ENCODE results near the gene JHY. TPM values are rescaled to one million over a fixed set of nuclear protein-coding genes. Genes with fewer than 3 reads are reported as not detected.

The JHY gene
- total and polyA plus RNA-seq, 9 donors = 1.5 to 3.3 (median 2.0) TPM

- no peaks in the 10 kb centered on the region for H3K9me3 ChIP-seq (replicated peaks; ENCODE audit: control insufficient read depth, low read depth, low read length)
- H3K27ac ChIP-seq (ENCODE audit: low read length) = no peak overlapping the region
- H3K36me3 ChIP-seq (ENCODE audit: control insufficient read depth, insufficient read depth, low read length) = no peaks in the 10 kb centered on the region
- no peak overlapping the region for H3K4me3 ChIP-seq (ENCODE audit: low read length)
- no peaks in the 10 kb centered on the region for H3K27me3 ChIP-seq (ENCODE audit: control insufficient read depth, insufficient read depth, low read length)
- WGBS (ENCODE audit: insufficient coverage) = no CpG with 5 or more reads among the region's 2 CpGs
- peak; percentile 64 for DNase-seq
- no peaks in the 10 kb centered on the region for H3K4me1 ChIP-seq (ENCODE audit: control insufficient read depth, insufficient read depth, low read length)
These were observed 50.9 kb downstream of the JHY start for GRCh38 chr11:122933416-122933815.

GRCh38 chr11:122937983-122938382 lies 55.4 kb downstream of the JHY start:
- no peaks in the 10 kb centered on the region for H3K36me3 ChIP-seq (ENCODE audit: control insufficient read depth, insufficient read depth, low read length)
- H3K27me3 ChIP-seq (ENCODE audit: control insufficient read depth, insufficient read depth, low read length) = no peaks in the 10 kb centered on the region
- H3K27ac ChIP-seq (ENCODE audit: low read length) = no peak overlapping the region
- DNase-seq = no peak
- H3K4me1 ChIP-seq (ENCODE audit: control insufficient read depth, insufficient read depth, low read length) = no peaks in the 10 kb centered on the region
- no peaks in the 10 kb centered on the region for H3K9me3 ChIP-seq (replicated peaks; ENCODE audit: control insufficient read depth, low read depth, low read length)
- no peak overlapping the region for H3K4me3 ChIP-seq (ENCODE audit: low read length)
- no CpG with 5 or more reads among the region's 3 CpGs for WGBS (ENCODE audit: insufficient coverage)

GRCh38 chr11:122938557-122938956 lies 56.0 kb downstream of the JHY start:
- Histone ChIP-seq H3K9me3 (replicated peaks; ENCODE audit: control insufficient read depth, low read depth, low read length) (no peaks in the 10 kb centered on the region), H3K27me3 (ENCODE audit: control insufficient read depth, insufficient read depth, low read length) (no peaks in the 10 kb centered on the region), H3K27ac (ENCODE audit: low read length) (no peak overlapping the region), H3K36me3 (ENCODE audit: control insufficient read depth, insufficient read depth, low read length) (no peaks in the 10 kb centered on the region), H3K4me1 (ENCODE audit: control insufficient read depth, insufficient read depth, low read length) (no peaks in the 10 kb centered on the region), H3K4me3 (ENCODE audit: low read length) (no peak overlapping the region)
- DNase-seq = no peak
- WGBS (ENCODE audit: insufficient coverage) = 95% methylated on average over 2 of the region's 2 CpGs

GRCh38 chr11:122951211-122951610 lies 68.7 kb downstream of the JHY start:
- no peak for DNase-seq
- H3K36me3 ChIP-seq (ENCODE audit: control insufficient read depth, insufficient read depth, low read length) = no peaks in the 10 kb centered on the region
- WGBS (ENCODE audit: insufficient coverage) = 72% methylated on average over 2 of the region's 2 CpGs
- no peaks in the 10 kb centered on the region for H3K9me3 ChIP-seq (replicated peaks; ENCODE audit: control insufficient read depth, low read depth, low read length)
- no peak overlapping the region for H3K4me3 ChIP-seq (ENCODE audit: low read length)
- no peak overlapping the region for H3K27ac ChIP-seq (ENCODE audit: low read length)
- H3K27me3 ChIP-seq (ENCODE audit: control insufficient read depth, insufficient read depth, low read length) = no peaks in the 10 kb centered on the region
- H3K4me1 ChIP-seq (ENCODE audit: control insufficient read depth, insufficient read depth, low read length) = no peaks in the 10 kb centered on the region

- 83% methylated on average over 1 of the region's 4 CpGs for WGBS (ENCODE audit: insufficient coverage)
- no peaks in the 10 kb centered on the region for H3K27me3 ChIP-seq (ENCODE audit: control insufficient read depth, insufficient read depth, low read length)
- H3K4me1 ChIP-seq (ENCODE audit: control insufficient read depth, insufficient read depth, low read length) = no peaks in the 10 kb centered on the region
- no peaks in the 10 kb centered on the region for H3K9me3 ChIP-seq (replicated peaks; ENCODE audit: control insufficient read depth, low read depth, low read length)
- no peaks in the 10 kb centered on the region for H3K36me3 ChIP-seq (ENCODE audit: control insufficient read depth, insufficient read depth, low read length)
- no peak overlapping the region for H3K27ac ChIP-seq (ENCODE audit: low read length)
- H3K4me3 ChIP-seq (ENCODE audit: low read length) = no peak overlapping the region
- no peak for DNase-seq
These were observed 71.9 kb downstream of the JHY start for GRCh38 chr11:122954455-122954854.

GRCh38 chr11:122963961-122964360 lies 81.4 kb downstream of the JHY start:
- no CpG with 5 or more reads among the region's 4 CpGs for WGBS (ENCODE audit: insufficient coverage)
- H3K9me3 ChIP-seq (replicated peaks; ENCODE audit: control insufficient read depth, low read depth, low read length) = no peaks in the 10 kb centered on the region

GRCh38 chr11:122976061-122976733 lies 93.6 kb downstream of the JHY start:
- WGBS (ENCODE audit: insufficient coverage) = 6% methylated on average over 9 of the region's 21 CpGs
- no peak for DNase-seq
- Histone ChIP-seq H3K36me3 (ENCODE audit: control insufficient read depth, insufficient read depth, low read length) (no peaks in the 10 kb centered on the region), H3K9me3 (replicated peaks; ENCODE audit: control insufficient read depth, low read depth, low read length) (no peaks in the 10 kb centered on the region), H3K4me1 (ENCODE audit: control insufficient read depth, insufficient read depth, low read length) (peaks cover 15% of the 10 kb centered on the region), H3K27ac (ENCODE audit: low read length) (no peak overlapping the region), H3K4me3 (ENCODE audit: low read length) (no peak overlapping the region), H3K27me3 (ENCODE audit: control insufficient read depth, insufficient read depth, low read length) (peaks cover 62% of the 10 kb centered on the region)

More at GRCh38 chr11:122963961-122964360, 81.4 kb downstream of the JHY start:
- Histone ChIP-seq H3K27me3 (ENCODE audit: control insufficient read depth, insufficient read depth, low read length) (peaks cover 8% of the 10 kb centered on the region), H3K4me3 (ENCODE audit: low read length) (no peak overlapping the region), H3K36me3 (ENCODE audit: control insufficient read depth, insufficient read depth, low read length) (no peaks in the 10 kb centered on the region), H3K27ac (ENCODE audit: low read length) (no peak overlapping the region), H3K4me1 (ENCODE audit: control insufficient read depth, insufficient read depth, low read length) (no peaks in the 10 kb centered on the region)
- DNase-seq = no peak

- DNase-seq = peak; percentile 16
- Histone ChIP-seq H3K4me3 (ENCODE audit: low read length) (no peak overlapping the region), H3K9me3 (replicated peaks; ENCODE audit: control insufficient read depth, low read depth, low read length) (no peaks in the 10 kb centered on the region), H3K27me3 (ENCODE audit: control insufficient read depth, insufficient read depth, low read length) (peaks cover 67% of the 10 kb centered on the region), H3K27ac (ENCODE audit: low read length) (no peak overlapping the region), H3K36me3 (ENCODE audit: control insufficient read depth, insufficient read depth, low read length) (no peaks in the 10 kb centered on the region), H3K4me1 (ENCODE audit: control insufficient read depth, insufficient read depth, low read length) (peaks cover 17% of the 10 kb centered on the region)
- WGBS (ENCODE audit: insufficient coverage) = 1% methylated on average over 50 of the region's 50 CpGs
These were observed 94.3 kb downstream of the JHY start for GRCh38 chr11:122976734-122977469.

- H3K4me3 ChIP-seq (ENCODE audit: low read length) = no peak overlapping the region
- 4% methylated on average over 40 of the region's 50 CpGs for WGBS (ENCODE audit: insufficient coverage)
- H3K27ac ChIP-seq (ENCODE audit: low read length) = no peak overlapping the region
These were observed 95.1 kb downstream of the JHY start for GRCh38 chr11:122977470-122978298.

GRCh38 chr11:122978299-122978620 lies 95.7 kb downstream of the JHY start:
- peaks cover 75% of the 10 kb centered on the region for H3K27me3 ChIP-seq (ENCODE audit: control insufficient read depth, insufficient read depth, low read length)

More at GRCh38 chr11:122977470-122978298, 95.1 kb downstream of the JHY start:
- Histone ChIP-seq H3K9me3 (replicated peaks; ENCODE audit: control insufficient read depth, low read depth, low read length) (no peaks in the 10 kb centered on the region), H3K4me1 (ENCODE audit: control insufficient read depth, insufficient read depth, low read length) (peaks cover 17% of the 10 kb centered on the region), H3K36me3 (ENCODE audit: control insufficient read depth, insufficient read depth, low read length) (no peaks in the 10 kb centered on the region), H3K27me3 (ENCODE audit: control insufficient read depth, insufficient read depth, low read length) (peaks cover 70% of the 10 kb centered on the region)
- DNase-seq = peak; percentile 4

More at GRCh38 chr11:122978299-122978620, 95.7 kb downstream of the JHY start:
- WGBS (ENCODE audit: insufficient coverage) = 17% methylated on average over 2 of the region's 7 CpGs
- H3K36me3 ChIP-seq (ENCODE audit: control insufficient read depth, insufficient read depth, low read length) = no peaks in the 10 kb centered on the region
- no peak for DNase-seq
- no peak overlapping the region for H3K27ac ChIP-seq (ENCODE audit: low read length)
- no peak overlapping the region for H3K4me3 ChIP-seq (ENCODE audit: low read length)
- no peaks in the 10 kb centered on the region for H3K9me3 ChIP-seq (replicated peaks; ENCODE audit: control insufficient read depth, low read depth, low read length)
- peaks cover 17% of the 10 kb centered on the region for H3K4me1 ChIP-seq (ENCODE audit: control insufficient read depth, insufficient read depth, low read length)
